ENCODE measurements around the gene LRRC28.

The LRRC28 gene

DNA sequence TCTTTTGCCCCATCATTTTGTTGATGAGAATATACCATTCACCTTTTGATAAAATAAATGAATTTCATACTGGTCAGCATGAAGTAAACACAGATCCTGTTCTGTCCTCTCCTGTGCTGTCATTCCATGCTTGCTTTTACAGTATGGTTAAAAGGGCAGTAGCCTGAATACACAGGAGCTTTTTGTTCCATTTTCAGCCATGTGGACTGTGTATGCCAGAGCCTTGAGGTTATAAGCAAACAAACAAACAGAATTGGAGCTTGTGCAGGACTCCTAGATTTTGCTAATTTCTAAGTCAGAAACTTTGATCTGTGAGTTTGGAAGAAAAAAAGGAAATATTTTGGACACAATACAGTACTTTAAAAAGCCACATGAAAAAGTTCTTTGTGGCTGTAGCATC lies 91.9 kb downstream of the LRRC28 start:
- no peak for DNase-seq (ENCODE audit: low read depth)

GRCh38 chr15:99343881-99344551 lies 92.7 kb downstream of the LRRC28 start:
- DNase-seq (ENCODE audit: low read depth), result peak; percentile 46

DNA sequence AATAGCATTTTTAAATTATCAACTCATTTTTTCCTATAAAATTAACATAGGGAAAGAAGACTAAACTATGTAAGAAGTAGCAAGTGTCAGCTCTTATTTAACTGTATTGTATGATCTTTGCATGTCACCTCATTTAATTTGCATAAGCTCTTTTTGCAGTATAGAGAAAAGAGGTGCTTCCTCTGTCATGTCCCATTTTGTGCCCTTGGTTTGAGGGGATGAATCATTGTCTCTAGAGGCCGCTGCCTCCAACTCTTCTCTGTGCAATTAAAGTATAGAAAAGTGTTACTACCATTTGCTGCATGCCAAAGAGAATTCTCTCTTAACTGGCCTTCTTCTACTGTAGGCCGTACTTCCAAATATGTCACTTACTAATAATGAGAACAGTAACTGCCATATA lies 93.4 kb downstream of the LRRC28 start:
- DNase-seq (ENCODE audit: low read depth), result no peak

- no peak for DNase-seq (ENCODE audit: low read depth)
Measured at GRCh38 chr15:99345242-99345641, 94.0 kb downstream of the LRRC28 start.

DNA sequence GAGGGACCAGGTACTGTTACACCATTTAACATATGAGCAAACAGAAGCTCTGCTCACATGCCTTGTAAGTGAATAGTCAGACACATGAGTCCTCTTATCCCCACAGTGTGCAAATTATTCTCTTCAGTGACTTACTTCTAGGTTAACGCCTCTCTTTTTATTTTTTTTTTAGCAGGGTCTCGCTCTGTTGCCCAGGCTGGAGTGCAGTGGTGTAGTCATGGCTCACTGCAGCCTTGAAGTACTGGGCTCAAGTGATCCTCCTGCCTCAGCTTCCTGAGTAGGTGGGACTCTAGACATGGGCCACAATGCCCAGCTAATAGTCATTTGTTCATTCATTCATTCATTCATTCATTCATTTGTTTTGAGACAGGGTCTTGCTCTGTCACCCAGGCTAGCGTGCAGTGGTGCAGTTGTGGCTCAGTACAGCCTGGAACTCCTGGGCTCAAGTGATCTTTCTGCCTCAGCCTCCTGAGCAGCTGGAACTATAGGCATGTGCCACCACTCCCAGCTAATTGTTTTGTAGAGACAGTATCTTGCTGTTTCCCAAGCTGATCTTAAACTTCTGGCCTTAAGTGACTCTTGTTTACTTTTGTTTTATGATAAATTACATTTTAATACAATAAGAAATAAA lies 94.7 kb downstream of the LRRC28 start:
- DNase-seq (ENCODE audit: low read depth), result no peak

- no peak for DNase-seq (ENCODE audit: low read depth)
Measured at GRCh38 chr15:99347574-99347973, 96.3 kb downstream of the LRRC28 start.

- DNase-seq (ENCODE audit: low read depth), result no peak
Measured at GRCh38 chr15:99348412-99348811, 97.1 kb downstream of the LRRC28 start.

- no peak for DNase-seq (ENCODE audit: low read depth)
Measured at GRCh38 chr15:99350408-99350807, 99.1 kb downstream of the LRRC28 start.

GRCh38 chr15:99359769-99360168 lies 108.5 kb downstream of the LRRC28 start:
- no peak for DNase-seq (ENCODE audit: low read depth)

- no peak for DNase-seq (ENCODE audit: low read depth)
Measured at GRCh38 chr15:99361545-99362185, 110.4 kb downstream of the LRRC28 start.

DNA sequence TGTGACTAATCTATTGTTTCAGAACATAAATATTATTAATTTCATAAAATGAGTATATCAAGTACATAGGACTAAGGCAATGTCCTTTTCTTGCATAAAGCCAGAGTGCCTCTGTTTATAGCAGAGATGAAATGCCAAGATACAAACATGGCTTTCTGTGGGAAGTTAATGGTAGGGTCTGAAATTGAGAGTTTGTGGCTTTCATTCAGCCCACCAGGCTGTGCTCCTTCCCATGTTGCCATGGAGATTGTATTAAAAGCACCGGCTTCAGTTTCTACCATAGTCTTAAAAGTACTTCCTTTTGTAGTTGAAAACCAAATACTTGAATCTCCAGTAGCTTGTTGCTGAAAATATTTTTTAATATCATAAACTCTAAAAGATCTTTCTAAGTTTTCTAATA lies 114.0 kb downstream of the LRRC28 start:
- no peak for DNase-seq (ENCODE audit: low read depth)

DNA sequence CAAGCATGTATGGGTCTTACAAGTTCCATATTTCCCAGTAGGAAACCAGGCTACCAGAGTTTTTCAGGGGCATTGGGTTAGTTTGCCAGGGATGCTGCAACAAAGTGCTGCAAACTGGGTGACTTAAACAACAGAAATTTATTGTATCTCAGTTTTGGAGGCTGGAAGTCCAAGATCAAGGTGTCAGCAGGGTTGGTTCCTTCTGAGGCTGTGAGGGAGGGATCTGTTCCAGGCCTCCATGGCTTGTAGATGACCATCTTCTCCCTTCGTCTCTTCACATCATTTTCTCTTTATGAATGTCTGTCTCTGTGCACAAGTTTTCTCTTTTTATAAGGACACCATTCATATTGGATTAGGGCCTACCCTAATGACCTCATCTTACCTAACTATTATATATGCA lies 114.7 kb downstream of the LRRC28 start:
- DNase-seq (ENCODE audit: low read depth), result no peak

DNA sequence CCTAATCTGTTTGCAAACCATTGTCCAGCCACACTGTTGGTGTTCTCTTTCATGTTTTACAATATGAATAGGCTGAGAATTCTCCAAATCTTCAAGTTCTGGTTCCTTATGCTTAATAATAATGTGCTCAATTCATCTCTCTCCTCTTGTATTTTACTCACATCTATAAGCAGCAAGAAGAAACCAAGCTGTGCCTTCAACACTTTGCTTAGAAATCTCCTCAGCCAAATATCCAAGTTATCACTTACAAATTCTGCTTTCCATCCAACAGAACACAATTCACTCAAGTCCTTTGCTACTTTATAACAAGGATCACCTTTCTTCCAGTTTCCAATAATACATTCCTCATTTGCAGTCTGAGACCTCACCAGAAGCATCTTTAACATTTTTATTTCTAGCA lies 117.5 kb downstream of the LRRC28 start:
- no peak for DNase-seq (ENCODE audit: low read depth)

GRCh38 chr15:99369196-99369595 lies 117.9 kb downstream of the LRRC28 start:
- no peak for DNase-seq (ENCODE audit: low read depth)

DNA sequence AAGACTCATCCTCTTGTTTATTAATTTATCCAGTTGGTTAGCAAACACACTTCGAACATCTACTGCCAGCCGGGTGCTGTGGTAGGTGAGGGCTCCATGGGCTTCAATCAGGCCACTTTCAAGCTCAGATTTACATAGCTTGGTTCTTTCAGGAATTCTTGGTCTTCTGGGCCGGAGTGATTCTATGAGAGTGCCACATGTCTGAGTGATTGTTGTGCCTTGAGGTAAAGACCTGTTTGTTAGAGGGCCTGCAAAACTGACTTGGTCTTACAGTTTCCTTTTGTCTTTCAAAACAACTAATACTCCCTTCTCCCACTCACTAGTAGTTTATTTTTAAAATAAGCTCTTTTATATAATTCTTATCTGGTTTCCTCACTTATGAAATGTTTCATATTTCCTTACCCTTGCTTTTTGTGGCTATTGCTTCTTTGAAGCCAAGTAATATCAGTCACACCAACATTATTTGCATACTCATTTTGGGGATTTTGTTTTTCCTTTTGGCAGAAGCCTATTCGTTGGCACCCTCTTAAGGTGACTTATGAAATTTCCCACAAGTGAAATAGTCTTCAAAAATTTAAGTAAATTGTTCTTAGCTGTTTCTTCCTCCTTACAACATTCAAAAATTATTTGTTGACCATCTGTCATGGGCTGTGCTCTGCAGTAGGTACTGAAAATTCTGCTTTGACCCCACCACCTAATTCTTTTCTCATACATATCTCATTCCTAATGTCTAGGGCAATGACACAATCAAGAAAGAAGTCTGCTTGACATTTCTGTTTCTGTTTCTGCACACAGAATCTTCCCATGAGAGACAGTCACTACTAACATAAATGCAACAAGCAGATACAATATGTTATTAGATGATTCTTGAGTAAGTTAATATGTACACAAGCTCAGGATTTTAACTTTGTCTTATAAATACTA lies 120.2 kb downstream of the LRRC28 start:
- DNase-seq (ENCODE audit: low read depth), result no peak

GRCh38 chr15:99385005-99385669 lies 133.9 kb downstream of the LRRC28 start:
- DNase-seq (ENCODE audit: low read depth), result no peak

GRCh38 chr15:99385865-99386264 lies 134.6 kb downstream of the LRRC28 start:
- DNase-seq (ENCODE audit: low read depth), result no peak

GRCh38 chr15:99386391-99386790 lies 135.1 kb downstream of the LRRC28 start:
- no peak for DNase-seq (ENCODE audit: low read depth)

- DNase-seq (ENCODE audit: low read depth), result no peak
Measured at GRCh38 chr15:99387421-99388168, 136.3 kb downstream of the LRRC28 start.

GRCh38 chr15:99390667-99391066 lies 139.4 kb downstream of the LRRC28 start:
- DNase-seq (ENCODE audit: low read depth), result no peak

DNA sequence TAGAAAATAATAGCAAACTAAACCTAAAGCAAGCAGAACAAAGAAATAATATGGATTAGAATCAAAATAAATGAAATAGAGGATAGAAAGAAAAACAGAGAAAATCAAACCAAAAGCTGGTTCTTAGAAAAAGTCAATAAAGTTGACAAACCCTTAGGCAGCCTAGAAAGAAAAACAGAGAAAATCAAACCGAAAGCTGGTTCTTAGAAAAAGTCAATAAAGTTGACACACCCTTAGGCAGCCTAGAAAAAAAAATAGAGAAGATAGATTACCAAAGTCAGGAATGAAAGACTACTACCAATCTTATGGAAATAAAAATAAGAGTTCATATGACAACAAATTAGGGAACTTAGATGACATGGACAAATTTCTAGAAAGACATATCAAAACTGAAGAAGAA lies 142.4 kb downstream of the LRRC28 start:
- no peak for DNase-seq (ENCODE audit: low read depth)
